ENCODE data around the gene NUP93. TPM values are rescaled to one million over a fixed set of nuclear protein-coding genes. Genes with fewer than 3 reads are reported as not detected.

NUP93 gene
- total RNA-seq, 1 experiment from 2014 or later: 165 TPM

- no peak overlapping the region for H3K56ac ChIP-seq (ENCODE audit: insufficient read length, low read depth, low read length)
- H3K27ac ChIP-seq (ENCODE audit: insufficient read length, low read depth, low read length): no peak overlapping the region
- no peak overlapping the region for H2BK15ac ChIP-seq (ENCODE audit: low read depth, low read length)
- H2BK12ac ChIP-seq (ENCODE audit: insufficient read length, low read depth, low read length): no peak overlapping the region
- no peak overlapping the region for H2AK5ac ChIP-seq (ENCODE audit: insufficient read length, low read length)
- H3K9me3 ChIP-seq (ENCODE audit: control insufficient read depth, low read depth, low read length): no peaks in the 10 kb centered on the region
- no peak overlapping the region for H3K4me3 Mint-ChIP-seq
- H3K23me2 ChIP-seq (ENCODE audit: insufficient read length, low read depth, low read length, poor library complexity, severe bottlenecking): no peaks in the 10 kb centered on the region
- no peaks in the 10 kb centered on the region for H3K27me3 ChIP-seq (ENCODE audit: insufficient read depth, low read length)
- no peak overlapping the region for H2BK5ac ChIP-seq (ENCODE audit: insufficient read length, low read length)
- H3K79me2 ChIP-seq (ENCODE audit: insufficient read depth, low read length): no peaks in the 10 kb centered on the region
- H2BK120ac ChIP-seq (ENCODE audit: low read depth, low read length, poor library complexity, severe bottlenecking): no peak overlapping the region
- H3K9me3 Mint-ChIP-seq: no peaks in the 10 kb centered on the region
- no peaks in the 10 kb centered on the region for H3K4me1 Mint-ChIP-seq
- no peak overlapping the region for H2BK20ac ChIP-seq (ENCODE audit: low read depth, low read length, poor library complexity, severe bottlenecking)
- no peak overlapping the region for H3K27ac Mint-ChIP-seq
- peaks cover 40 to 78% (median 71%) of the 10 kb centered on the region in 3 experiments; a peak in 6 of 7 replicates for H3K36me3 Mint-ChIP-seq (ENCODE audit: insufficient read depth in 1 of 3, low read depth in 3 of 3)
- H2AFZ ChIP-seq (ENCODE audit: low read length): no peak overlapping the region
- no peak for DNase-seq
- no peak overlapping the region for H4K5ac ChIP-seq (ENCODE audit: insufficient read length, low read depth, low read length)
- no peak overlapping the region for H3K4ac ChIP-seq (ENCODE audit: low read depth, low read length)
- no peak overlapping the region for H3K18ac ChIP-seq (ENCODE audit: insufficient read length, low read depth, low read length)
- H3K79me1 ChIP-seq (ENCODE audit: insufficient read depth, low read depth, low read length, poor library complexity, severe bottlenecking): no peaks in the 10 kb centered on the region
- H3T11ph ChIP-seq (ENCODE audit: low read length): no peak overlapping the region
- TF ChIP-seq CTCF (conservative IDR thresholded peaks at IDR 0.05): no peak; the same call in 2 of the 3 replicates
- H3K14ac ChIP-seq (ENCODE audit: insufficient read depth, low read length): no peak overlapping the region
- no peak overlapping the region for H4K8ac ChIP-seq (replicated peaks; ENCODE audit: insufficient read length, low read depth, low read length)
- no peak overlapping the region for H4K91ac ChIP-seq (ENCODE audit: insufficient read length, low read depth, low read length)
- no peak overlapping the region for H3K4me2 ChIP-seq (ENCODE audit: insufficient read depth, insufficient read length, low read length)
- H3K4me1 ChIP-seq (ENCODE audit: insufficient read depth, low read length): no peaks in the 10 kb centered on the region
- H3K23ac ChIP-seq (ENCODE audit: insufficient read length, low read depth, low read length): no peak overlapping the region
- no peaks in the 10 kb centered on the region for H3K27me3 Mint-ChIP-seq (ENCODE audit: low read depth)
- no peak overlapping the region for H3K9ac ChIP-seq (ENCODE audit: extremely low read depth, insufficient read length, low read length)
- H4K20me1 ChIP-seq (ENCODE audit: control insufficient read depth, insufficient read depth, insufficient read length): no peaks in the 10 kb centered on the region
Measured at GRCh38 chr16:56842133-56842532, 112.2 kb downstream of the NUP93 start.

Measured in H9 (cell line).